Measurements from ENCODE around the gene LDB1.

- no peak for TF ChIP-seq EGR1 (IDR thresholded peaks at IDR 0.05; ENCODE audit: low read depth)
- no peak for TF ChIP-seq ELF1 (IDR thresholded peaks at IDR 0.05; ENCODE audit: borderline replicate concordance, low read depth)
- TF ChIP-seq, protein P1, sequence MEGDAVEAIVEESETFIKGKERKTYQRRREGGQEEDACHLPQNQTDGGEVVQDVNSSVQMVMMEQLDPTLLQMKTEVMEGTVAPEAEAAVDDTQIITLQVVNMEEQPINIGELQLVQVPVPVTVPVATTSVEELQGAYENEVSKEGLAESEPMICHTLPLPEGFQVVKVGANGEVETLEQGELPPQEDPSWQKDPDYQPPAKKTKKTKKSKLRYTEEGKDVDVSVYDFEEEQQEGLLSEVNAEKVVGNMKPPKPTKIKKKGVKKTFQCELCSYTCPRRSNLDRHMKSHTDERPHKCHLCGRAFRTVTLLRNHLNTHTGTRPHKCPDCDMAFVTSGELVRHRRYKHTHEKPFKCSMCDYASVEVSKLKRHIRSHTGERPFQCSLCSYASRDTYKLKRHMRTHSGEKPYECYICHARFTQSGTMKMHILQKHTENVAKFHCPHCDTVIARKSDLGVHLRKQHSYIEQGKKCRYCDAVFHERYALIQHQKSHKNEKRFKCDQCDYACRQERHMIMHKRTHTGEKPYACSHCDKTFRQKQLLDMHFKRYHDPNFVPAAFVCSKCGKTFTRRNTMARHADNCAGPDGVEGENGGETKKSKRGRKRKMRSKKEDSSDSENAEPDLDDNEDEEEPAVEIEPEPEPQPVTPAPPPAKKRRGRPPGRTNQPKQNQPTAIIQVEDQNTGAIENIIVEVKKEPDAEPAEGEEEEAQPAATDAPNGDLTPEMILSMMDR (IDR thresholded peaks at IDR 0.05 in 2 of 3, conservative IDR thresholded peaks at IDR 0.05 in 1 of 3; ENCODE audit: borderline replicate concordance in 1 of 3, insufficient read depth in 1 of 3, low read depth in 2 of 3, low read length in 2 of 3) = no peak
Observed at GRCh38 chr10:102150970-102151773, 31.0 kb upstream of the LDB1 start.

Measured in HCT116 (cell line).